Measurements from ENCODE around the gene RPS19BP1.
"Not testable (repeated sequence)": the region's sequence is repeated elsewhere in the genome, so short reads cannot be mapped to it uniquely, and the experiment has no call there.

RPS19BP1 gene

DNA sequence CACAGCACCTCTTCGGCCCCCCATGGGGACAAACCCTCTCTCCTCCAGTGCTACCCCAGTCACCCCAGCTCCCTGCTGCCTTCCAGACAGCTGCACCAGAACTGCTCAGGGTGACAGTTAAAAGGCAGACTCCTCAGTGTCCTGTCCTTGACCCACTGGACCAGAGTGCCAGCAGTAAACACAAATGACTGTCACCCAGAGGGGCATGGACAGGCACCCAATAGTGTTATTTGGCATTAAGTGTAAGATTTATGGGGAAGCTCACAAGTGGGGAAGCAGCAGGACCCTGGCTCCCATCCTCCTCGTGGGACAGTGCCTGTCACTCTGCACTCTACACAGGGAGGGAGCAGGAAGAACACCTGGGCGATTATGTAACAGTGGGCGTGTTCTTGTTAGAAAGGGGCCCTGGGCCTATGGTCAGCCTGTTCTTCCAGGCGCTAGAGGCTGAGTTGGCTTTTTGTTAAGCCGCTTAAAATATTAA lies 5.0 kb downstream of the RPS19BP1 start:
- no peak for DNase-seq

DNA sequence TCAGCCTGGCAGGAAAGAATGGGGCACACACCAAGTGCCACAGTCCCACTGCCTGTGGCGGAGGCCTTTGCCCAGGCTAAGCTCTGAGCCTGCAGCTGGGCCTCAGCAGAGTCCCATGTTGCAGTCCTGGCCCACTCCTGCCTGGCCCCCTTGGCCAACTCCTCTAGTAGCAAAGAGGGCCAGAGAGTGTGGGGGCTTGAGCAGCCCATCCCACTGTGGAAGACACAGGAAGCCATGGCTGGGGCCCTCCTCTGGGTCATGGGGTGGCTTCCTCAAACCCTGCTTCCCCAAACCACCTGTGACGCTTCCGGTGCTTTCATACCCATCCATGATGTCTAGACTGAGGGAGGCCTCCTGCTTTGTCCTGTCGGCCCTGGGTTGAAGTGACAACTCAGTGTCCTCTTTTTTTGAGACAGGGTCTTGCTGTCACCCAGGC lies 5.8 kb downstream of the RPS19BP1 start:
- DNase-seq = peak; percentile 41 to 50

DNA sequence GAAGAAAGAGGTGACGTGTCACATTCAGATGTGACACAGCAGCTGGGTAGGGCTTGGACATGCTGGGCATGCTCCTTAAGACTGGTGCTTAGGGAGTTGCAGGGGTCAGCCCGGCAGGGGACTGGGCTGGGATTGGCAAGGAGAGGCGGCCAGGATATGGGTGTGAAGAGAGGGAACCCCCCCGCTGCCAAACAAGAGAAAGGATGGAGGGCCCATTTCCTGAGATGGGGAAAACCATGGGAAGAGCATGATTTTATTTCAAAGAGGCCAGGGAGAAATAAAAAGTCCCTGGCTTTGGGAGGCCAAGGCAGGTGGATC lies 6.9 kb downstream of the RPS19BP1 start:
- no peak for DNase-seq

GRCh38 chr22:39524753-39525657 lies 7.5 kb downstream of the RPS19BP1 start:
- DNase-seq = no peak

DNA sequence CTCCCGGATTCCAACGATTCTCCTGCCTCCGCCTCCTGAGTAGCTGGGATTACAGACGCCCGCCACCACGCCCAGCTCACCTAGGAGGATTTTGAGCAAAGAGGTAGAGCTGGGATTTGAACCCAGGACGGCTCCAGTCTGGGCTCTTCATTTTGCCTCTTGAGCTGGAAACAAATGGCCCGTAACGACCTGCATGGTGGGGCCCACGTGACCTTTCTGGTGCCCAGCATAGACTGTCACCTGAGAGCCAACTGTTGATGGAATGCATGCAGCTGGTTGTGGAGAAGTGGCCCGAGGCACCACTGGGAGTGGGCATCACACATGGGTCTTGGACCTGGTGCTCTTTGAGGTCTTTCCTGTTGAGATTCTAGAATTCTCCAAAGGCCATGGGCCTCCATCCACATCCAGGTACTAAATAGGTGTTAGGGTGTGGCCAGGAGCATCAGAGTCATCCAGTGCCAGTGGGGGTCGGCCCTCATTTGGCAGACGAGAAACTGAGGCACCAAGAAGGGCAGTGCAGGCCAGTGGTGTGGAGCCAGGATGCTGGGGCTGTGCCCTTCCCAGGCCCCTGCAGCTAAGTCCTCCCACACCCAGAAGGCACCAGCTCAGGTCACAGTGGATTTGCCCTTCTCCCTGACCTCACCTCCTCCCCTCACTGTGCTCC lies 8.3 kb downstream of the RPS19BP1 start:
- no peak for DNase-seq

- DNase-seq = peak in 1 of 2 donors; percentile 41
Observed at GRCh38 chr22:39522567-39523300, 9.8 kb downstream of the RPS19BP1 start.

- DNase-seq = not testable (repeated sequence)
Observed at GRCh38 chr22:39522091-39522490, 10.5 kb downstream of the RPS19BP1 start.

GRCh38 chr22:39521106-39521885 lies 11.3 kb downstream of the RPS19BP1 start:
- DNase-seq = peak; percentile 73 to 77

DNA sequence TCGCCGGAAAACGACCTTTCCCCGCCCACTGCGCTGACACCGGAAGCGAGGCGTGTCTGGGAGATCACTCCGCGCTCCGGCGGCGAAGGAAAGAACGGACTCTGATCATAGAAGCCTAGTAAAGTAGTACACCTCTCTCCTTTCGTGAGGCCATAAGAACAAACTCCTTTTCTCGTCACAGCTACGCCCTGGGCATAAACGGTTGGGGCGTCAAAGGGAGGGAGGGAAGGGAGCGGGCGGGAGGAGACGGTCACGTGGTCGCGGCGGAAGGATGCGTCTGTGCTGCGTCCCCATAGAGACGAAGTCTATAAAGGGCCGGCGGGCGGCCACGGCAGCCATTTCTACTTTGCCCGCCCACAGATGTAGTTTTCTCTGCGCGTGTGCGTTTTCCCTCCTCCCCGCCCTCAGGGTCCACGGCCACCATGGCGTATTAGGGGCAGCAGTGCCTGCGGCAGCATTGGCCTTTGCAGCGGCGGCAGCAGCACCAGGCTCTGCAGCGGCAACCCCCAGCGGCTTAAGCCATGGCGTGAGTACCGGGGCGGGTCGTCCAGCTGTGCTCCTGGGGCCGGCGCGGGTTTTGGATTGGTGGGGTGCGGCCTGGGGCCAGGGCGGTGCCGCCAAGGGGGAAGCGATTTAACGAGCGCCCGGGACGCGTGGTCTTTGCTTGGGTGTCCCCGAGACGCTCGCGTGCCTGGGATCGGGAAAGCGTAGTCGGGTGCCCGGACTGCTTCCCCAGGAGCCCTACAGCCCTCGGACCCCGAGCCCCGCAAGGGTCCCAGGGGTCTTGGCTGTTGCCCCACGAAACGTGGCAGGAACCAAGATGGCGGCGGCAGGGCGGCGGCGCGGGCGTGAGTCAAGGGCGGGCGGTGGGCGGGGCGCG lies 12.1 kb downstream of the RPS19BP1 start, which contains the start of gene ATF4:
TSS of gene ATF4 (plus strand) at position 337 of the 880 bp plus-strand sequence. CDS start 884 bp downstream, outside the sequence.
- peak in 1 of 2 donors; percentile 98 for DNase-seq

DNA sequence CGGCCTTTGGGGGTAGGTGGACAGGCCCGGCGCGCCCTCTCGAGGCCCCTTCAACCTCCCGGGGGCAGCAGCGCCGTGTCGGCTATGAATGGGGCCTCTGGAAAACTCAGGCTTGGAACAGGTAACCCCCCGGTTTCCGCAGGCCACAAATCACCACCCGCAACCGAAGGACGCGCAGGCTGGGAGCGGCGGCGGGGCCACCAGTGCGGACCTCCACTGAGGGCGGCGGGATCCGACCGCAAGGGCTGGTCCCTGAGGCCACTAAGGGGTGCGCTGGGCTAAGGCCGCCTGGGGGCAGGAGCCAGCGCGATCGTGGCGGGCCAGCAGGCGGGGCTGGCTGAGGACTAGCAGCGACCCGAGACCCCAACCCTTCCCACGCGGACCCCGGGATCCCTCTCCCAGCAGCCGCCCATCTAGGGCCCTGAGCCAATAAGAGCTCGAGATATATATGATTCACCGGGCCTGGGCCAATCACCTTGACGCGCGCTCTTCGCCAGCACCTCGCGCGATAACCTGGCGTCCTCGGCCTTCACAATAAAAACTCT lies 12.8 kb downstream of the RPS19BP1 start:
- DNase-seq = peak in 1 of 2 donors; percentile 98

GRCh38 chr22:39518996-39519680 lies 13.4 kb downstream of the RPS19BP1 start:
- DNase-seq = no peak

- no peak for DNase-seq
Observed at GRCh38 chr22:39518144-39518786, 14.3 kb downstream of the RPS19BP1 start.

GRCh38 chr22:39517470-39517869 lies 15.1 kb downstream of the RPS19BP1 start:
- DNase-seq = no peak

DNA sequence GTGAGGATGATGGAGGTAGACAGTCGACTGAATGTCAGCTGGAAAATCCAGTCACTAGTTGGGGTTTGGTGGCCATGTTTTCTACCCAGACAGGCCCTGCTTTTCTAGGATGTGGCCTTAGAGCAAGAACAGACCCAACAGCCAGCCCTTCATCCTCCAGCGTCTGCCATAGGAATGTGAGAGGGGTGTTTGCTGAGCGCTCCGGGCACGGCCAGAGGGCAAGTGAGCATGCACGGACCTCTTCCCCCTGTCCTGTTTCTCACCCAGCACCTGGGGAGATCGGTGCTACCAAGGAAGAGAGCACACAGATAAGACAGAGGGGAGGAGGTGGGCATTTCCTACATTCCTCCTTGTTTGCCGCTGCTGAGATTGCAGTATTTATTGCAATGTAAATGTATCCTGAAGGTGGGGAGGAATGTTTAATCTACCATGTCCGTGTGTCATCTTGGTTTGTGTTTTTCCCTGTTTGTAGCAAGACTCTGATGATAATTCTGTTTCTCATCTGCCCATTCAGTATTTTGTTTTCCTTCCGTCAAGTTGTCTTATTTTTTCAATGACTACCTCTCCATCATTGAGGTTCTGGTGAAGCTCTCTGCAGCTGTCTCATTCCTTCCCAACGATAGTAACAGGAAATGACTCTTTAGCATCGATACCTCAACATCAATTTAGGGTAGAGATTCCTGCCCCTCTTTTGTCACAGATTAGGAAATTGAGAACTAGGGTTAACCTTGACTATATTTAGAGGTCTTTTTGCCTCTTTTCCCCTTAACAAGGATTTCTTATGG lies 17.1 kb downstream of the RPS19BP1 start:
- no peak for DNase-seq

DNA sequence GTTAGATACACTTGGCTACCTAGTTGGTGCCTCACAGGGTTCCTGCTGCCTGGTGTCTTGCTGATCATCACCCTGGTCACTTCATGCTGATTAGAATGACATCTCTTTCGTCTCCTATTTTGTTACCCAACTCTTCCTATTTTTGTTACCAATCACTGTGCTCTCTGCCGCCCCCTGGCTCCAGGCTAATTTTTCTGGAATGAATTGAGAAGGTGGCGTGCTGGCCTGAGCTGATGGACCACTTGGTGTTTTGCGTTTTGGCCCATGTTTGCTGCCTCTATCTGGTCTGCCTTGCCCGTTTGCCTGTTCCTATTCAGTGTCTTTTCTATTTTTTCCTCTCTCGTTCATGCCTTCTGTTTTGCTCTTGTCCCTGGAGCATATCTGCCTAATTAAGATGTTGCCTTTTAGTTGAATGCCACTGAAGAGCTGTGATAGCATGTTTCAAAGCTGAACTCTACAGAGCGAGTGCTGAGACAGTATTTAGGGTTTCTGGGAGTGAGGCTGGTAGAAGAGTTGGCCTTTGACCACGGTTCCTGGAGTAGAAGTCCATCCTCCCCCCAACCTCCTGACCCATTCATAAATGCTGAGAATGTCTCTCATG lies 18.1 kb downstream of the RPS19BP1 start:
- peak; percentile 45 to 49 for DNase-seq

DNA sequence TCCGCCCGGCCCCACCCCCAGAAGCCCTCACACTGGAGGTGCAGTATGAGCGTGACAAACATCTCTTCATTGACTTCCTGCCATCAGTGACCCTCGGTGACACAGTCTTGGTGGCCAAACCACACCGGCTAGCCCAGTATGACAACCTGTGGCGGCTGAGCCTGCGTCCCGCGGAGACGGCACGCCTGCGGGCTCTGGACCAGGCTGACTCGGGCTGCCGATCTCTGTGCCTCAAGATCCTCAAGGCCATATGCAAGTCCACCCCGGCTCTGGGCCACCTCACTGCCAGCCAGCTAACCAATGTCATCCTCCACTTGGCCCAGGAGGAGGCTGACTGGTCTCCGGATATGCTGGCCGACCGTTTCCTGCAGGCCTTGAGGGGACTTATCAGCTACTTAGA lies 18.8 kb downstream of the RPS19BP1 start:
- no peak for DNase-seq

- DNase-seq = no peak
Observed at GRCh38 chr22:39512026-39512425, 20.5 kb downstream of the RPS19BP1 start.

- DNase-seq = no peak
Observed at GRCh38 chr22:39511226-39511625, 21.3 kb downstream of the RPS19BP1 start.

Data from CD4-positive, alpha-beta T cell treated with Interleukin-4 for 1 hour (primary cell).